ENCODE measurements around the gene CLDN9.

Gene CLDN9

GRCh38 chr16:3020604-3021448, 8.1 kb downstream of the CLDN9 start (continued):
- TF ChIP-seq ZNF518A (tag by site-specific recombination; conservative IDR thresholded peaks at IDR 0.05; ENCODE audit: low read depth) (0 out of 2 replicates have a peak, but pooled peaks have one; percentile 22), ZNF549 (tag by site-specific recombination; IDR thresholded peaks at IDR 0.05) (no peak), ZBTB7A (tag by site-specific recombination; IDR thresholded peaks at IDR 0.05; ENCODE audit: low read depth) (peak; percentile 96), ZNF350 (tag by site-specific recombination; IDR thresholded peaks at IDR 0.05) (no peak), ZNF221 (tag by site-specific recombination; IDR thresholded peaks at IDR 0.05; ENCODE audit: borderline replicate concordance) (no peak), ZNF292 (tag by site-specific recombination; IDR thresholded peaks at IDR 0.05; ENCODE audit: borderline replicate concordance, low read depth) (no peak), ZBTB1 (tag by site-specific recombination; IDR thresholded peaks at IDR 0.05) (peak; percentile 85), ZNF266 (tag by site-specific recombination; IDR thresholded peaks at IDR 0.05; ENCODE audit: low read depth) (no peak), OSR2 (tag by site-specific recombination; IDR thresholded peaks at IDR 0.05) (peak; percentile 52), TCF7L2 (IDR thresholded peaks at IDR 0.05; ENCODE audit: borderline replicate concordance, low read depth, low read length) (no peak), ZNF473 (tag by site-specific recombination; IDR thresholded peaks at IDR 0.05) (no peak), ZNF548 (tag by site-specific recombination; IDR thresholded peaks at IDR 0.05) (no peak), MEIS1 (CRISPR knock-in tag; IDR thresholded peaks at IDR 0.05; ENCODE audit: borderline replicate concordance) (no peak), ZNF670 (tag by site-specific recombination; IDR thresholded peaks at IDR 0.05; ENCODE audit: low read depth) (no peak), ZNF423 (tag by site-specific recombination; IDR thresholded peaks at IDR 0.05) (no peak), REPIN1 (tag by site-specific recombination; IDR thresholded peaks at IDR 0.05; ENCODE audit: low read depth) (no peak), ZBTB48 (tag by site-specific recombination; IDR thresholded peaks at IDR 0.05) (peak; percentile 35; the same call in 1 of the 2 replicates), ZNF747 (tag by site-specific recombination; IDR thresholded peaks at IDR 0.05) (no peak), ZBTB6 (tag by site-specific recombination; IDR thresholded peaks at IDR 0.05) (no peak), ZBTB20 (tag by site-specific recombination; IDR thresholded peaks at IDR 0.05) (no peak; the same call in 1 of the 2 replicates), ZNF600 (tag by site-specific recombination; IDR thresholded peaks at IDR 0.05) (peak; percentile 23; the same call in 1 of the 2 replicates), ZNF768 (tag by site-specific recombination; IDR thresholded peaks at IDR 0.05) (no peak), ZNF701 (tag by site-specific recombination; IDR thresholded peaks at IDR 0.05) (no peak), INSM2 (tag by site-specific recombination; IDR thresholded peaks at IDR 0.05) (peak; percentile 89), ZNF558 (tag by site-specific recombination; IDR thresholded peaks at IDR 0.05) (no peak; the same call in 1 of the 2 replicates)
- TF ChIP-seq, protein P1, sequence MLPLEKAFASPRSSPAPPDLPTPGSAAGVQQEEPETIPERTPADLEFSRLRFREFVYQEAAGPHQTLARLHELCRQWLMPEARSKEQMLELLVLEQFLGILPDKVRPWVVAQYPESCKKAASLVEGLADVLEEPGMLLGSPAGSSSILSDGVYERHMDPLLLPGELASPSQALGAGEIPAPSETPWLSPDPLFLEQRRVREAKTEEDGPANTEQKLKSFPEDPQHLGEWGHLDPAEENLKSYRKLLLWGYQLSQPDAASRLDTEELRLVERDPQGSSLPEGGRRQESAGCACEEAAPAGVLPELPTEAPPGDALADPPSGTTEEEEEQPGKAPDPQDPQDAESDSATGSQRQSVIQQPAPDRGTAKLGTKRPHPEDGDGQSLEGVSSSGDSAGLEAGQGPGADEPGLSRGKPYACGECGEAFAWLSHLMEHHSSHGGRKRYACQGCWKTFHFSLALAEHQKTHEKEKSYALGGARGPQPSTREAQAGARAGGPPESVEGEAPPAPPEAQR (tag by site-specific recombination; IDR thresholded peaks at IDR 0.05), result no peak
- TF ChIP-seq, protein P2, sequence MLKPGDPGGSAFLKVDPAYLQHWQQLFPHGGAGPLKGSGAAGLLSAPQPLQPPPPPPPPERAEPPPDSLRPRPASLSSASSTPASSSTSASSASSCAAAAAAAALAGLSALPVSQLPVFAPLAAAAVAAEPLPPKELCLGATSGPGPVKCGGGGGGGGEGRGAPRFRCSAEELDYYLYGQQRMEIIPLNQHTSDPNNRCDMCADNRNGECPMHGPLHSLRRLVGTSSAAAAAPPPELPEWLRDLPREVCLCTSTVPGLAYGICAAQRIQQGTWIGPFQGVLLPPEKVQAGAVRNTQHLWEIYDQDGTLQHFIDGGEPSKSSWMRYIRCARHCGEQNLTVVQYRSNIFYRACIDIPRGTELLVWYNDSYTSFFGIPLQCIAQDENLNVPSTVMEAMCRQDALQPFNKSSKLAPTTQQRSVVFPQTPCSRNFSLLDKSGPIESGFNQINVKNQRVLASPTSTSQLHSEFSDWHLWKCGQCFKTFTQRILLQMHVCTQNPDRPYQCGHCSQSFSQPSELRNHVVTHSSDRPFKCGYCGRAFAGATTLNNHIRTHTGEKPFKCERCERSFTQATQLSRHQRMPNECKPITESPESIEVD (tag by site-specific recombination; IDR thresholded peaks at IDR 0.05), result no peak
- TF ChIP-seq, protein P3, sequence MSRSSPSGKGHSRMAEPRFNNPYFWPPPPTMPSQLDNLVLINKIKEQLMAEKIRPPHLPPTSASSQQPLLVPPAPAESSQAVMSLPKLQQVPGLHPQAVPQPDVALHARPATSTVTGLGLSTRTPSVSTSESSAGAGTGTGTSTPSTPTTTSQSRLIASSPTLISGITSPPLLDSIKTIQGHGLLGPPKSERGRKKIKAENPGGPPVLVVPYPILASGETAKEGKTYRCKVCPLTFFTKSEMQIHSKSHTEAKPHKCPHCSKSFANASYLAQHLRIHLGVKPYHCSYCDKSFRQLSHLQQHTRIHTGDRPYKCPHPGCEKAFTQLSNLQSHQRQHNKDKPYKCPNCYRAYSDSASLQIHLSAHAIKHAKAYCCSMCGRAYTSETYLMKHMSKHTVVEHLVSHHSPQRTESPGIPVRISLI (tag by site-specific recombination; IDR thresholded peaks at IDR 0.05), result no peak

All from HEK293 (cell line).